PC-3 (cell line): ENCODE measurements around the gene KDM4C. TPM values are rescaled to one million over a fixed set of nuclear protein-coding genes. Genes with fewer than 3 reads are reported as not detected.

Experiments used
- ATAC-seq: fragments of 200-7000 bp; cut with Tn5 transposase; 2 replicates; pipeline ENCODE4 v1.9.1; 2020; ENCODE audit warnings: mild to moderate bottlenecking, moderate library complexity
- BruUV-seq: library from RNA; stranded (reverse); fragments of 400-500 nt; replicated peaks from 2 replicates; lab custom pipeline; 2021; lab: Mats Ljungman, UMichigan
- CTCF ChIA-PET: fragments of 300-600 bp; sonication (Branson Sonifier 250); formaldehyde crosslinking; loops from one replicate; lab custom pipeline; 2022; ENCODE audit warnings: antibody characterized with exemption; lab: Charles Lee
- POLR2A ChIA-PET: fragments of 300-600 bp; sonication (Branson Sonifier 250); formaldehyde crosslinking; loops from one replicate; lab custom pipeline; 2022; ENCODE audit warnings: antibody characterized with exemption; ENCODE audit not compliant: unreplicated experiment; lab: Charles Lee
- DNase-seq: peaks from one replicate; pipeline ENCODE4 v3.0.0-alpha.2; 2015
- H2AFZ ChIP-seq: fragments of 300-600 bp; sonication (generic); 2 replicates; pipeline ENCODE4 v1.6.0; 2016; ENCODE audit warnings: antibody characterized with exemption, low read length
- H3F3A ChIP-seq: fragments of 300-600 bp; sonication (generic); one replicate; pipeline ENCODE4 v1.6.0; 2017; ENCODE audit warnings: antibody characterized with exemption, low read length, control low read depth, mild to moderate bottlenecking; ENCODE audit not compliant: unreplicated experiment
- H3K27ac ChIP-seq: fragments of 300-600 bp; sonication (generic); 2 replicates; pipeline ENCODE4 v1.5.1; 2016; ENCODE audit warnings: mild to moderate bottlenecking, low read length
- H3K27me3 ChIP-seq: fragments of 300-600 bp; sonication (generic); 2 replicates; pipeline ENCODE4 v1.6.1; 2016; ENCODE audit warnings: low read length, mixed read lengths
- H3K36me3 ChIP-seq: fragments of 300-600 bp; sonication (generic); 2 replicates; pipeline ENCODE4 v1.6.1; 2016; ENCODE audit warnings: low read depth, mixed run types, low read length, mixed read lengths
- H3K4me1 ChIP-seq: fragments of 300-600 bp; sonication (generic); 2 replicates; pipeline ENCODE4 v1.5.1; 2016; ENCODE audit warnings: low read length; ENCODE audit not compliant: insufficient read depth
- H3K4me2 ChIP-seq: fragments of 300-600 bp; sonication (generic); 2 replicates; pipeline ENCODE4 v1.6.0; 2016; ENCODE audit warnings: low read length
- H3K4me3 ChIP-seq: fragments of 300-600 bp; sonication (generic); 2 replicates; pipeline ENCODE4 v1.5.1; 2016; ENCODE audit warnings: mild to moderate bottlenecking, low read length, mixed read lengths
- H3K79me2 ChIP-seq: fragments of 300-600 bp; sonication (generic); 2 replicates; pipeline ENCODE4 v1.6.1; 2017; ENCODE audit warnings: low read length, mixed read lengths
- H3K9ac ChIP-seq: fragments of 300-600 bp; sonication (generic); 2 replicates; pipeline ENCODE4 v1.6.0; 2016; ENCODE audit warnings: mild to moderate bottlenecking, low read length
- H3K9me2 ChIP-seq: fragments of 300-600 bp; sonication (generic); replicated peaks from 2 replicates; pipeline ENCODE4 v1.6.1; 2016; ENCODE audit warnings: mixed run types, low read length, mixed read lengths
- H3K9me3 ChIP-seq: fragments of 300-600 bp; sonication (generic); 2 replicates; pipeline ENCODE4 v1.6.1; 2016; ENCODE audit warnings: low read length, mixed read lengths
- H4K20me1 ChIP-seq: fragments of 300-600 bp; sonication (generic); 2 replicates; pipeline ENCODE4 v1.6.1; 2016; ENCODE audit warnings: low read length, mixed read lengths
- CTCF ChIP-seq: fragments of 300-600 bp; sonication (generic); conservative IDR thresholded peaks from 2 replicates; pipeline ENCODE4 v1.5.1; 2017; ENCODE audit warnings: antibody characterized with exemption, low read depth, mild to moderate bottlenecking, low read length
- EZH2 ChIP-seq: fragments of 300-600 bp; sonication (generic); IDR thresholded peaks from one replicate; pipeline ENCODE4 v1.6.1; 2017; ENCODE audit warnings: antibody characterized with exemption, mild to moderate bottlenecking, low read length; ENCODE audit not compliant: unreplicated experiment
- EZH2phosphoT487 ChIP-seq: fragments of 300-600 bp; sonication (generic); IDR thresholded peaks from 2 replicates; pipeline ENCODE4 v1.6.1; 2018; ENCODE audit warnings: mild to moderate bottlenecking, antibody characterized with exemption, low read length, borderline replicate concordance
- intact Hi-C: fragments of 100-400 bp; cut with micrococcal nuclease; formaldehyde crosslinking; loops from 2 replicates; pipeline ENCODE4 v1.9.0; 2023
- total RNA-seq: library from RNA; depleted of rRNA; stranded (reverse); fragments of >200 nt; gene quantifications from 2 replicates; pipeline ENCODE4 v1.2.3, GENCODE V29; 2014

The KDM4C gene
- total RNA-seq, 1 experiment from 2014 or later = 27.0 TPM

GRCh38 chr9:6895754-6896153 lies 138.0 kb downstream of the KDM4C start:
- CTCF ChIA-PET = no interaction called here
- no peak overlapping the region for H3K4me2 ChIP-seq
- no peaks in the 10 kb centered on the region for H3K27me3 ChIP-seq
- ATAC-seq (no peak), DNase-seq (no peak)
- no peaks in the 10 kb centered on the region for H3K9me2 ChIP-seq
- intact Hi-C loops = no loop called here
- H3K27ac ChIP-seq = no peak overlapping the region
- H4K20me1 ChIP-seq = no peaks in the 10 kb centered on the region
- H3K9me3 ChIP-seq = no peaks in the 10 kb centered on the region
- H3K4me3 ChIP-seq = no peak overlapping the region
- no peaks in the 10 kb centered on the region; the same call in 1 of the 2 replicates for H3K36me3 ChIP-seq
- no peaks in the 10 kb centered on the region for H3K4me1 ChIP-seq
- H3K9ac ChIP-seq = no peak overlapping the region
- TF ChIP-seq EZH2 (no peak), CTCF (no peak), EZH2phosphoT487 (no peak)
- BruUV-seq = no TSS peak
- POLR2A ChIA-PET = no interaction called here
- no peak overlapping the region for H2AFZ ChIP-seq
- no peaks in the 10 kb centered on the region for H3F3A ChIP-seq
- no peaks in the 10 kb centered on the region for H3K79me2 ChIP-seq

- H3K9me3 ChIP-seq = no peaks in the 10 kb centered on the region
- H3K79me2 ChIP-seq = no peaks in the 10 kb centered on the region
- no peak overlapping the region for H2AFZ ChIP-seq
- H3K4me2 ChIP-seq = no peak overlapping the region
- no peaks in the 10 kb centered on the region; the same call in 1 of the 2 replicates for H3K36me3 ChIP-seq
- H3K27ac ChIP-seq = no peak overlapping the region
- H3K9me2 ChIP-seq = no peaks in the 10 kb centered on the region
- ATAC-seq (peak; percentile 43; the same call in 1 of the 2 replicates), DNase-seq (peak; percentile 39)
- POLR2A ChIA-PET = no interaction called here
- intact Hi-C loops = no loop called here
- H3K27me3 ChIP-seq = no peaks in the 10 kb centered on the region
- no peak for TF ChIP-seq CTCF
- TF ChIP-seq EZH2 = no peak
- no peak for TF ChIP-seq EZH2phosphoT487
- no peak overlapping the region for H3K4me3 ChIP-seq
- H3K9ac ChIP-seq = no peak overlapping the region
- peaks cover 4% of the 10 kb centered on the region for H3K4me1 ChIP-seq
- no TSS peak for BruUV-seq
- no peaks in the 10 kb centered on the region for H3F3A ChIP-seq
- CTCF ChIA-PET = no interaction called here
- no peaks in the 10 kb centered on the region for H4K20me1 ChIP-seq
These were observed 138.8 kb downstream of the KDM4C start for GRCh38 chr9:6896562-6896961.

- DNase-seq (no peak), ATAC-seq (no peak)
- H3K4me2 ChIP-seq = no peak overlapping the region
- H2AFZ ChIP-seq = no peak overlapping the region
- H3K9me2 ChIP-seq = no peaks in the 10 kb centered on the region
- intact Hi-C loops = no loop called here
- H3K4me1 ChIP-seq = peaks cover 11% of the 10 kb centered on the region
- H4K20me1 ChIP-seq = no peaks in the 10 kb centered on the region
- H3F3A ChIP-seq = no peaks in the 10 kb centered on the region
- no peaks in the 10 kb centered on the region for H3K27me3 ChIP-seq
- no peak overlapping the region for H3K9ac ChIP-seq
- BruUV-seq = no TSS peak
- H3K4me3 ChIP-seq = no peak overlapping the region
- ChIA-PET CTCF (interaction anchor here (0.7 kb wide), 1 partner anchor 312 kb away, joined by 3 read pairs; no protein-coding TSS in a partner anchor), POLR2A (no interaction called here)
- H3K27ac ChIP-seq = no peak overlapping the region
- H3K79me2 ChIP-seq = no peaks in the 10 kb centered on the region
- no peaks in the 10 kb centered on the region for H3K9me3 ChIP-seq
- TF ChIP-seq EZH2phosphoT487 = no peak
- H3K36me3 ChIP-seq = no peaks in the 10 kb centered on the region; the same call in 1 of the 2 replicates
These were observed 139.5 kb downstream of the KDM4C start for GRCh38 chr9:6897207-6897822.
